Erythroblast (primary cell): ENCODE data around the gene TGM4.
"Not testable (repeated sequence)": the region's sequence is repeated elsewhere in the genome, so short reads cannot be mapped to it uniquely, and the experiment has no call there.

Experiments
- DNase-seq, 2 experiments: peaks; one replicate each; lab custom pipeline; 2025; lab: John Stamatoyannopoulos, UW
- GATA1 ChIP-seq: IDR thresholded peaks from 2 replicates; pipeline ENCODE4 v1.6.1; 2011; ENCODE audit warnings: low read depth, mild to moderate bottlenecking, control low read depth, low read length, moderate library complexity
- POLR2A ChIP-seq: IDR thresholded peaks from 2 replicates; pipeline ENCODE4 v1.6.1; 2011; ENCODE audit warnings: mild to moderate bottlenecking, low read length

Gene TGM4

DNA sequence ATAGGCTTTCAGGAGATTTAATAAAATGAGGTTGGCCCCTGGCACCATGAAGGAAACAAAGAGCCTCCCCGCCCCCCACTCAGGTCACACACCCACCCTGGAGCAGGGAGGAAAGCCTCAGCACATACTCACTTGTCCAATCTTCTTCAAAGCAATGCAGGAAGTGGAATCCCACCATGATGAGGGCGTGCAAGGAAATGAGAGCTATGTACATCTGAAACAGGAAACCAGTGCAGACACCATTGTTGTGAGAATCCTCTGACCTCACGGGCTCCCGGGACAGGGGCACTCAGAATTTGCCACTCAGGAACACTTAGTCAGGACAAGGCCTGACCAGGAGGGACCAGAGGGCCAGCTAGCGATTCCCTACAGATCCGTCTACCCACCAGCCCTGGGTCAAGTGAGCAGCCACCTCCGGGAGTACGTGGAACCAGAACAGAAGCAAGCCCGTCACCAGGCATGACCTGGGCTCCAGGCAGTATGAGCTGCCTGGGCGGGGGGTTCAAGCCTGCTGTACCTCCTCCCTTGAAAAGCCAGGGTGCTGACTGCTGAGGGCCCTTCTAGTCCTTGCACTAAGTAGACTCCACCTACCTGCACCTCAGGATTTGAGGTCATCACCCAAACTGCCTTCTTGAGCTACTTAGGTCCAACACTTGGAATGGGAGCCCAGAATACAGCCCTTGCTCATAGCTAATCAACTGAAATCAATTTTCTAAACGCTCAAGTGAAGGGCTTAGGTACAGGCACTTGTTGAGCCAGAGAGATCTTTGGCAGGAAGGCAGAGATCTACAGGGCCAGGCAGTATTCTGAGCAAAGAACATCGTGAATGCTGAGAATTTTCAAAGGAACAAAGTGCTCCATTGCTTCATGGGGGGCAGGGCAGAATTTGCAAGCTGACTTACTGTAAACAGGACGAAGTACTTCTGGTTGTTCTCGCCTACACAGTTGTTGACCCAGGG lies 58.9 kb downstream of the TGM4 start:
- TF ChIP-seq GATA1 (no peak), POLR2A (no peak)
- DNase-seq: no peak

DNA sequence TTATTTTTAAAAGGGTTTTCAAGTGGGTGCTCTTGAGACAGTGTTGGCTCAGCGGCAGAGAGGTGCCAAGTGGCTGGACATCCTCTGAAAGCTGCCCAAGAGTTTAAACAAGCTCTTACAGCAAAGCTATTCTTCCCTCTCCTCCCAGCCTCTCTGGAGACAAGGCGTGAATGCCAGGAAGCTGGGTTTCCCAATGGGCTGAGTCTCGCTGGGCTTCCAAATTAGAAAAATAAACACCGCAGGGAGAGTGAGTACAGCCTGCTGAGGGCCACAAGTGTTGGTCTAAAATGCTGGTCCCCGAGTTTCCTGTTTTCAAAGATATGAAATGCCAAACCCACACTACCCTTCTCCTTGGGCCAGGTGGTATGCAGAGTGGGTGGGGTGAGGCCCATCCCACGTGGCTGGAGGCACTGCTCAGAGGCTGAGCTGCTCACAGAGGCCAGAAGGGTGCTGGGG lies 65.2 kb downstream of the TGM4 start:
- DNase-seq: no peak
- TF ChIP-seq POLR2A (no peak), GATA1 (no peak)

- DNase-seq: no peak
- TF ChIP-seq POLR2A: no peak
- no peak for TF ChIP-seq GATA1
These were observed 68.0 kb downstream of the TGM4 start for GRCh38 chr3:44942202-44942921.

- TF ChIP-seq GATA1 (no peak), POLR2A (no peak)
- DNase-seq: no peak
These were observed 73.8 kb downstream of the TGM4 start for GRCh38 chr3:44948239-44948638.

DNA sequence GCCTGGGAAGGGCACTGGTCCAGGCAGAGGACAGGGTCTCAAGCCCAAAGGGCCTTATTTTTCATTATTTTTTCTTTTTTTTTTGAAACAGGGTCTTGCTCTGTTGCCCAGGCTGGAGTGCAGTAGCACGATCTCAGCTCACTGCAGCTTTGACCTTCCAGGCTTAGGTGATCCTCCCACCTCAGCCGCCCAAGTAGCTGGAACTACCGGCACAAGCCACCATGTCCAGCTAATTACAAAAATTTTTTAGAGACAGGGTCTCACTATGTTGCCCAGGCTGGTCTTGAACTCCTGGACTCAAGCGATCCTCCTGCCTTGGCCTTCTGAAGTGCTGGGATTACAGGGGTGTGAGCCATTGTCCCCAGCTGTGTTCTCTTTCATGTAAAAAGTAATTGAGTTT lies 75.4 kb downstream of the TGM4 start:
- not testable (repeated sequence) for DNase-seq

GRCh38 chr3:44950275-44950734 lies 75.9 kb downstream of the TGM4 start:
- no peak for DNase-seq
- no peak for TF ChIP-seq POLR2A
- no peak for TF ChIP-seq GATA1

GRCh38 chr3:44952689-44953088 lies 78.3 kb downstream of the TGM4 start:
- TF ChIP-seq GATA1 (no peak), POLR2A (no peak)

DNA sequence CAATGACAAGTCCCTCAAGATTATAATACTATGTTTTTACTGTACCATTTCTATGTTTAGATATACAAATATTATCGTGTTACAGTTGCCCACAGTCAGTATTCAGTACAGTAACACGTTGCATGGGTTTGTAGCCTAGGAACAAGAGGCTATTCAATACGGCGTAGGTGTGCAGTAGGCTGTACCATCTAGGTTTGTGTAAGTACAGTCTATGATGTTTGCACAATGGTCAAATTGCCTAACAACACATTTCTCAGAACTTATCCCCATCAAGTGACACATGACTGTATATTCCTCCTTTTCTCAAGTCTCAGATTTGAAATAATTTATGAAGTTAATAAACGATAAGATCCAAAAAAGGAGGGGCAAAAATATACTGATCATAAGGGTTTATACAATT lies 79.9 kb downstream of the TGM4 start:
- TF ChIP-seq GATA1 (no peak), POLR2A (no peak)
- DNase-seq: no peak

More at GRCh38 chr3:44952689-44953088, 78.3 kb downstream of the TGM4 start:
- DNase-seq: no peak

- TF ChIP-seq POLR2A: no peak
- TF ChIP-seq GATA1: no peak
- DNase-seq: no peak
These were observed 80.6 kb downstream of the TGM4 start for GRCh38 chr3:44954962-44955361.

DNA sequence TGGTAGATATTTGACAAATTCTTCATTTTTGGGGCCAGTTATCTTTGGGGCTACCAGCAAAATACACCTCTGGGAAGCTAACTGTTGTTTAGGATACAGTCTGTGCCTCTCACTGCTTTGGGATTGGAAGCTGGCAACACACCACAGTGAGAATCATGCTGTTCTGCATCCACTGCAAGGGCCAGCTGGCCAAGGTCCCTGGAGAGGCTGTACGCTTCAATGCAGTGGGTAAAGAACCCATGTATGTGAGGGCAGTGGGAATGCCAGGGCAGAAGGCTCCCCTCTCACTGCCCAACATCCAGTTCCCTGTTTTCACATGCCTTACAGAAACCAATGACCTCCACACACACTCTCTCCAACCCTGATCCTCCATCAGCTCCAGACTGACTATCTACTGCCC lies 81.5 kb downstream of the TGM4 start:
- TF ChIP-seq GATA1: no peak
- TF ChIP-seq POLR2A: no peak
- DNase-seq: no peak

DNA sequence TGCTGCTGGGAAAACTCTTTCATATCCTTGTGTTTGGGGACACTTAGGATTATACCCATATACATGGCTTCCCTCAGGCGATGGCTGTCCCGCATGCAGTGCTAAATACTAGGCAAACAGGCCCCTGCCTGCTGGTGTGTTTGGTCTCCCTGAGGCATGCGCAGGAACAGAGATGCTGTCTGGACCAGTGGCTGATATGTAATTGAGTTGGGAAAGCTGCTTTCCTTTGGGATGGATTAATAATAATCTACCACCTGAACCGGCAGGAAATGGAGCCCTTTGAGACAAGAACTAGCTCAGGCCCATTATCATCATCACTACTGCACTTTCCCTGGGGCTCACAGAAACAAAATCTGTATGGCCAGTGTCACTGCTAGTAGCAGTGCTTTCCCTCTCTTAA lies 83.6 kb downstream of the TGM4 start:
- no peak for TF ChIP-seq POLR2A
- TF ChIP-seq GATA1: no peak
- DNase-seq: no peak

DNA sequence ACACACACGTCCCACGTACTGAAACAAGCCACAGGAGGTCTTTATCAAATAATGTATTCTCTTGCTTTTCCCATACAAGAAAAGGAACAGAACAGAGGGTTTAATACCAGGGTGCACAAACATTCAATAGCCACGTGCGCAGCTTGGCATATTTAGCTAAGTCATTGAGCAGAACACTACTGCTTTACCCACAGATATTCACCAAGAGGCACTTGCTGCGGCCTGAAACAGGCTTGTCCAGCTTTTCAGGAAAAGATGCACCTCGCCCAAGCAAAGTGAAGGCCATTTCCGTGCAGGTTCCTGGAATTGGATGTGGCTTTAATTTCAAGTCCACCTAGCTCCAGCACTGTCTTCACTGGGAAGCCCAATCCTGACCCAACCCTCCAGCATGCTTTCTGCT lies 84.0 kb downstream of the TGM4 start:
- no peak for DNase-seq

DNA sequence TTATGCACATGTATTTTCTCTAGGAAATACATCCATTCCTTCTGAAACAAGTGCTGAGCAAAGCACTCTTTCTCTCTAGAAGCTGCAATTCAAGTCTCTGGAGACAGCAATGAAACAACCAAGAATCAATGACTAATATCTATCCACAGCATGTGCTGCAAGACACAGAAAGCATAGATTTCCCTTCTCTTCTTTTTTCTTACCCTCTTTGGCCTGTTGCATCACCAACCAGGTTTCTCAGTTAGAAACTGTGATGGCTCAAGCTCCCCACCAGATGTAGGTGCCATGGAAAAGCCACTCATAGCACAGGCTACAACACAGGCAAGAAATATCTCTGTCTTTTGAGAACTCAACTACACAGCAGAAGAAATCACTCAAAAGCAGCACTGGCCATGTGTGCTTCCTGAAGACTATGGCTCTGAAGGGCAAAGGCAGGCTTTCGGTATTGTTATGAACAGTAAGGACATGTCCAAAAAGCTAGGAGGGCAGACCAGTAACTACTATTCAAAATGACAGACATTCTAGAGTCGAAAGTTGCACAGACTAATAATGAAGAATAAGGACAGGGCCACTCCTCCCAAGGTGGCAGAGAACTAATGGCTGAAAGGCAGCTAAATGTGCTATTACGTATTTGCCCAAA lies 86.1 kb downstream of the TGM4 start:
- TF ChIP-seq GATA1 (no peak), POLR2A (no peak)
- DNase-seq: no peak

More for the DNA sequence above, 84.0 kb downstream of the TGM4 start:
- no peak for TF ChIP-seq GATA1

- DNase-seq: no peak
- TF ChIP-seq POLR2A: no peak
- no peak for TF ChIP-seq GATA1
These were observed 87.5 kb downstream of the TGM4 start for GRCh38 chr3:44961888-44962287.
